Stimulated activated CD4-positive, alpha-beta T cell treated with anti-CD3 and anti-CD28 coated beads, Interleukin-2, amount 100 ng/mL, for 48 hours (primary cell): ENCODE measurements around the gene ZBED4.

Experiments
- DNase-seq, 2 donors: peaks; one replicate each; pipeline ENCODE4 v3.0.0-alpha.2; 2020

ZBED4 gene

GRCh38 chr22:49853981-49854831, 562 bp downstream of the ZBED4 start:
- DNase-seq = no peak

GRCh38 chr22:49855251-49855911, 1.7 kb downstream of the ZBED4 start:
- no peak for DNase-seq

GRCh38 chr22:49856343-49856742, 2.7 kb downstream of the ZBED4 start:
- no peak for DNase-seq

- no peak for DNase-seq
Observed at GRCh38 chr22:49856766-49857618, 3.3 kb downstream of the ZBED4 start.

GRCh38 chr22:49858827-49859226, 5.2 kb downstream of the ZBED4 start:
- no peak for DNase-seq

- no peak for DNase-seq
Observed at GRCh38 chr22:49861642-49862495, 8.2 kb downstream of the ZBED4 start.

- DNase-seq = no peak
Observed at GRCh38 chr22:49862496-49862776, 8.8 kb downstream of the ZBED4 start.

- no peak for DNase-seq
Observed at GRCh38 chr22:49863931-49864330, 10.3 kb downstream of the ZBED4 start.

- DNase-seq = no peak
Observed at GRCh38 chr22:49865156-49865555, 11.5 kb downstream of the ZBED4 start.

GRCh38 chr22:49866134-49866533, 12.5 kb downstream of the ZBED4 start:
- DNase-seq = no peak

GRCh38 chr22:49866646-49867045, 13.0 kb downstream of the ZBED4 start:
- DNase-seq = no peak

GRCh38 chr22:49867303-49868265, 13.9 kb downstream of the ZBED4 start:
- DNase-seq = no peak

- DNase-seq = no peak
Observed at GRCh38 chr22:49869086-49869830, 15.6 kb downstream of the ZBED4 start.

GRCh38 chr22:49869845-49870712, 16.4 kb downstream of the ZBED4 start:
- DNase-seq = no peak

- DNase-seq = no peak
Observed at GRCh38 chr22:49871482-49871881, 17.8 kb downstream of the ZBED4 start.

GRCh38 chr22:49872347-49872746, 18.7 kb downstream of the ZBED4 start:
- no peak for DNase-seq

GRCh38 chr22:49873228-49873940, 19.7 kb downstream of the ZBED4 start:
- DNase-seq = no peak

- DNase-seq = no peak
Observed at GRCh38 chr22:49877642-49878041, 24.0 kb downstream of the ZBED4 start.

- DNase-seq = no peak
Observed at GRCh38 chr22:49878206-49878605, 24.6 kb downstream of the ZBED4 start.
